ENCODE results near the gene CTAG2. TPM values are rescaled to one million over a fixed set of nuclear protein-coding genes. Genes with fewer than 3 reads are reported as not detected.
A peak's percentile ranks its signal among the peaks of the same experiment; 100 is the strongest.
"Not testable (repeated sequence)": the region's sequence is repeated elsewhere in the genome, so short reads cannot be mapped to it uniquely, and the experiment has no call there.

Gene CTAG2
- total RNA-seq, 1 donor from 2014 or later, result not detected

DNA sequence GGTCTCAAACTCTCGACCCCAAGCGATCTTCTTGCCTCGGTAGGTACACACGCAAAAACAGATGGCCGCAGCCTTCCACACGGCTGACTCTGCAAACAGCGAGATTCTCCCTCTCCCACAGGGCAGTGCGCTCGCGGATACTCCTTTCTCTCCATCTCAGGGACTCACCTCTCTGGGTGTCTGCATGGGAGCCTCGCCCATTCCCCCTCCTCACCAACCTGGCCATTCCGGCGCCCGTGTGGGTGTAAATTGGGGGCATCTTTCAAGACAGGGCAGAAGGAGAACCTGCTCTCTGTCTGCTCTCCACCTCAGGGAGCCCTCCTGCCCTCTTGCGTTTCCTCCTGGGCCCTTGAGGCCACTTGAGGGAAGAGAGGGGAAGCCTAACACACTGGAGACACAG, 4.4 kb downstream of the CTAG2 start:
- no peak for DNase-seq (ENCODE audit: low spot score)

DNA sequence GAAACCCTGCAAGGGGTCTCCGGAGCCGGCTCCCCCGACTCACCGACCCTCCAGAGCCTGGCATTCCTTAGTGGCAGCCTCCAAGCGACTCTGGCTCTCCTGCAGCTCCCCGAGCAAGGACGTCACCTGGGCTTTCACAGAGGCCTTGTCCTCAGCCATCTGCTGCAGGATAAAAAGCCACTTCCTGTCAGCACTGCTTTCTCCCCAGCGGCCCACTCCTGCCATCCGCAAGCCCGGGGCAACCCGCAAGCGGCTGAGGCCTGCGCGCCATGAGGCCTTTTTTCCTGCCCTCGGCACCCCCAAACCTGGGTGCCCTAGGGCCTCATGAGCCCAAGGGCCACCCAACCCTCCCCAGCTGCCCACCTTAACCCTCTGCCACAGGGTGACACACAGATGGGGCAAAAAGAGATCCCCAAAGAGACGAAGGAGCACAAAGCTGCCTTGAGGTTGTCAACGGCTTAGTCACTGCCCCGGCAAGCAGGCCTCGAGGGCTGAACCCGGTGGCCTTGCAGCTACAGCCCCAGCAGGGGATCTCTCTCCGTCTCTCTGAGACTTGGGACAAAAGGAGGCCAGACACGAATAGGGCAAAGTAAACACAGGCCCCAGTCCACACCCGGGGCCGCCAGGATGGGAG, 7.5 kb downstream of the CTAG2 start:
- not testable (repeated sequence) for DNase-seq (ENCODE audit: low spot score)

DNA sequence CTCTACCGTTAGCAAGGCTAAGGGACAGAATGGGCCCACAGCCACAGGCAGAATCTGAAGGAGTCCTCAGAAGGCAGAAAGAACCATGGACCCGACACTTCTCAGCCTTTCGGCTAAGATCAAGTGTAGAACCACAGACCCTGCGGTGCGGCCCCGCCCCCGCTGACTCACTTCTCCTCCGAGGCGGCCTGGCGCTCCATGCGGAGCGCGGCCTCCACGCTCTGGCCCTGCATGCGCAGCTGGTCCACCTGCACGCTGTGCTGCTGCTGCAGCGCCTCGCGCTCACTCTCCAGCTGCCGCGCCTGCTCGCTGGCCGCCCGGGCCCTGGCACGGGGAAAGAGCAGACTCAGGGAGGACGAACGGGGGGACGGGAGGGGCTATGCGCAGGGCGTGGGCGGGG, 9.7 kb downstream of the CTAG2 start:
- DNase-seq (ENCODE audit: low spot score), result not testable (repeated sequence)

DNA sequence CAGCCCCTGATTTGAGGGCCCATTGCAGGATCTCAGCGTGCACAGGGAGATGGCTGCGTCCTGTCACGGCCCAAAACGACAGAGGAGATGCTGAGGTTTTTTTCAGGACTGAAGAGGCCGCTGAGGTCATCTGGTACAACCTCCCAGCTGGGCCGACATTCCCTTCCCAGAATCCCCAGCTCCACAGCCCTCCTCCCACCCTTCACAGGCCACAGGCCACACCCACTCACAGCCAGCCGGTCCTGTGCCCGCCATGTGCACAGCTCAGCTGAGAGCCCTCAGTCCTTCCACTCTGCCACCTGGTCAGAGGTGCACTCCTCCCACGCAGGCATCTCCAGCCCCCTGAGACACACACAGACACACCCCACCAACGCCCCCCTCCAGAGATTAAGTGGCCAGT, 11.6 kb downstream of the CTAG2 start:
- not testable (repeated sequence) for DNase-seq (ENCODE audit: low spot score)

DNA sequence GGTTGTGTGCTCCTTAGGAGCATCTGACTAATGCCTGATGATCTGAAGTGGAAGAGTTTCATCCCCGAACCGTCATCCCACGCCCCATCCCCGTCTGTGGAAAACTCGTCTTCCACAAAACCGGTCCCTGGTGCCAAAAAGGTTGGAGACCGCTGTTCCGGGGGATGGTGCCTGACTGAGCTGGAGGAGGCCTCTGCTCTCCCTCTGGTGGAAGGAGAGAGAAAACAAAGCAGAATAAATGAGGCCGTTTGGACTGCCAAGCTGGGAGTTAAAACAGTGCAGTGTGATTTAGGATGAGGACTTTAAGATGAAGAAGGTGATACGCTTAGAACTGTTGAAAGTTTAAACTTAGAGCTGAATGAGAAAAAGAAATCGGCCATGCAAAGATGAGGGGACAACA, 19.7 kb downstream of the CTAG2 start:
- not testable (repeated sequence) for DNase-seq (ENCODE audit: low spot score)

DNA sequence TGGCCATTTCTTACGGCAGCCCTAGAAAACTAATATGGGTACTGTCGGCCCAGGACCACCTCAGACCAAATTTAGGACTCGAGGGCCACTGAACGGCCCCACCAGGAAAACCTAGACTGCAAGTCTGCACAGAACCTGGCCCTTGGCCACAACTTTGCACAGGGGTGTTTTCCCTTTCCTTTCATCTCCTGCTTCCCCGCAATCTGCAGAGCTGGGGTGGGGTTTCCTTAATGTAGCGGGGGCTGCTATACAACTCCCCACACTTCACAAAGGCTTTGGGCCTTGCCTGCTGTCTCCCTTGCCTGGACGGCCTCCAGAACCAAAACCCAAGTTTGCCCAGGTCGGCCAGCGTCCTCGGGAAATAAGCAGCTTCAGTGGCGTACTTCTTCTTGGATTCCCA, 22.4 kb downstream of the CTAG2 start:
- DNase-seq (ENCODE audit: low spot score), result not testable (repeated sequence)

DNA sequence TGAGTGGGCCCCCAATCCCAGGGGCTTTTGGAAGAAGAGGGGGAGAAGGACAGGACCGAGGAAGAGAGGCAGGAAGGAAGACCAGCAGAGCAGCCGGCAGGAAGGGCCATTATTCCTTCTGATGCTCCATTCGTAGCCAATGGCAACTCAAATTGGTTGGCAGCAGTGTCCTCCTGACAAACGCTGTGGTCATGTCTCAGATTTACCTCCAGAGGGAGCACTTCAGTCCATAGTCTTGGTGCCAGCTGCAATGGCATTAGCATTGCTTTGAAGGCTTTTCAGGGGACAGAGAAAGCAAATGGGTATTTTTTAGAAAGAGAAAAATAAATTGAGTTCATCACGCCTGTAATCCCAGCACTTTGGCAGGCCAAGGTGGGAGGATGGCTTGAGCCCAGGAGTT, 24.4 kb downstream of the CTAG2 start:
- DNase-seq (ENCODE audit: low spot score), result not testable (repeated sequence)

DNA sequence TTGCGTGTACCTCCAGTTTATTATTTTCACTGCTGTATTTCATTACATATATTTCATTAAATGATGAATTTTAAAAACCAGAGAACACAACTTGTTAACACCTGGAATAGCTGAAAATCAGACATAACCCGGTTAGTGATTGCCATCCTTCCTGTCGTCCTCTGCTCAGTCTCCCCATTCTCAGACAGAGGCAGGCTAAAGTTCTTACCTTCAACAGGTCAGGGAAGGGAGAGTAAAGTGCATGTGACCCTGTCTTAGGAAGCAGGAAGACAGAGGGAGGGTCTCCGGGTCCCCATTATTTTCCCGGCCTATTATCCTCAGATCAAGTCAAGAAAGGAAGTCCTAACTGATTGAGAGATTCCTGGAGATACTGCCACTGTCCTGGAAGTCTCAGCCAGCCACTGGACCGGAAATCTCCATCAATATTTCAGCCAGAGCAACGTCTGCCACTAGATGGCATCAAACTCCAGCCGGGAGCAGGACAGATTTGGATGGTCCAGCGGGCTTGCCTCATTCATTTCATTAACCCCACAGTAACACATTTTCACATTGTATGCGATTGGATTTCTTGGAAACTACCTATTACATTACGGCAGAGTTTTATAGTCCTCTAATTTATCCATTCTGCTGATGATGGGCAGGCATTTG, 32.5 kb downstream of the CTAG2 start:
- DNase-seq (ENCODE audit: low spot score), result not testable (repeated sequence)

DNA sequence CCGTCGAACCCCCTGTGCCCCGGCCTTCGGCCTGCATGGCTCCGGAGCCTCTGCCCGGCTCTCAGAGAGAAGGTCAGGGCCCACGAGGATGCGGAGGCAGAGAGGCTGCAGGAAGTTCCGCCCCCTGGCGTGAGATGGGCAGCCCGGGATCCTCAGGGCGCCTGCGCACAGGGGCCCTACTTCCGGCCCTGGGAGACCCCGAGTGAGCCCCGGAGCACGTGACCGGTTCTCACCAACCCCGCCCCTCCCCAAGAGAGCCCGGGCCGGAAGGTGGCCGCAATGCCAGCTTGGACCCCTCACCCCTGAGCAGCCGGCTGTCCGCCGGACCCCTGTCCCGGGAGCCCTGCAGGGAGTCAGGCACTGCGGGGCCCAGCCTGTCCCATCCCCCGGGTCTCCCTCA, 34.2 kb downstream of the CTAG2 start, which contains the start of gene CTAG1B:
CTAG1B (minus strand) TSS at position 101 of the 400 bp plus-strand sequence; CDS start at position 37, 64 bp downstream.
- DNase-seq (ENCODE audit: low spot score), result not testable (repeated sequence)

DNA sequence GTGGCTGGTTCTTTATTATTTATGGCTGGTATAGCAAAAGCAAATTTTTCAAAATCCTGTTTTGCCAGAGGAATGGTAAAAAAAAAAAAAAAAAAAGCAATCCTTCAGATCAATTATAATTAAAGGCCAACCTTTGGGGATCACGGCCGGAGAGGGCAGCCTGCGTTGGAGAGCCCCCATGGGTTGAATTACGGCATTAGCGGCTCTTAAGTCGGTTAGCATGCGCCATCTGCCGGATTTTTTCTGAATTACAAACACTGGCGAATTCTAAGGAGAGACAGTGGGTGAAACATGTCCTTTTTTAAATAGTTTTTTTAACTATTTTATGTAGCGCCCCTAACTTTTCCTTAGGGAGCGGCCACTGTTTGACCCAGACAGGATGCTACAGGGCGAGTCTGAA, 39.8 kb downstream of the CTAG2 start:
- not testable (repeated sequence) for DNase-seq (ENCODE audit: low spot score)

DNA sequence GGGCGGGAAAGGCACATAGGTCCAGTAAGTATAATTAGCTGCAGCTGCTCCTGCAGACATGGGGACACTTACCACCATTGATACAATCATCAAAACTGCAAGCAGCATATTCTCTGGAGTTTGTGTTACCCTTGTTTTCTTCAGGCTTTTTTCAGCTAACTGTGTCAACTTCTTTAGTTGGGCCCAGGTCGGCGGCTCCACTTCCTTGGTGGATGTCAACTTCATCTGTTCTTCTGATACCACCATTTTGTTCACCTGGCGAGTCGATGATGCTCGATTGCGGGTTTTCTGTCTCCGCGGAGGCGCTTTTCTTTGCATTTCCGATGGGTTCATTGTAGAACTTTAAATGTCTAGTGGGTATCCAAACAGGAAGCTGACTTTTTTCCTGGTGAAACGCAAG, 42.2 kb downstream of the CTAG2 start:
- not testable (repeated sequence) for DNase-seq (ENCODE audit: low spot score)

DNA sequence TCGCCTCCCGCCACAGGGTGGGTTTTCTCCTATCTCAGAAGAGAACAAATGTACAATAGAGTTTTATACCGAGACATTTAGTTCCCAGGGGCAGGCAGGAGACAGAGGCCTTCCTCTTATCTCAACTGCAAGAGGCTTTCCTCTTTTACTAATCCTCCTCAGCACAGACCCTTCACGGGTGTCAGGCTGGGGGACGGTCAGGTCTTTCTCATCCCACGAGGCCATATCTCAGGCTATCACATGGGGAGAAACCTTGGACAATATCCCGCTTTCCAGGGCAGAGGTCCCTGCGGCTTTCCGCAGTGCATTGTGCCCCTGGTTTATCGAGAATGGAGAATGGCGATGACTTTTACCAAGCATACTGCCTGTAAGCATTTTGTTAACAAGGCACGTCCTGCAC, 44.6 kb downstream of the CTAG2 start:
- DNase-seq (ENCODE audit: low spot score), result not testable (repeated sequence)

DNA sequence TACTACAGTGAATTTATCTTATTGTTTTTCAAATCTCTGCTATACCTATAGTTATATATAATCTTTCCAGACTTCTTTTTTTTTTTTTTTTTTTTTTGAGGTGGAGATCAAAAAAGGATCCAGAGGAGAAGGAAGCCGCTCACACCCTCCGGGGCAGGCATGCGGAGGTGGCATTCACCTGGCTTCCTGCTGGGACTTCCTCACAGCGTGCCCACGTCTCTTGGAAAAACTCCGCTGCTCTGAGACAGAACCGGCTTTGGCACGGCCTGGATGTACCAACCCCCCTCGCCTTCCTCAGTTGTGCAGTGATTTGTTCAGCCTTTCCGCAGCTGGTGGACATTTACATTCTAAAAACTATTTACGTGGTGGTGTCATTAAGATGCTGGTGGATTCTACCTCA, 45.4 kb downstream of the CTAG2 start:
- not testable (repeated sequence) for DNase-seq (ENCODE audit: low spot score)

DNA sequence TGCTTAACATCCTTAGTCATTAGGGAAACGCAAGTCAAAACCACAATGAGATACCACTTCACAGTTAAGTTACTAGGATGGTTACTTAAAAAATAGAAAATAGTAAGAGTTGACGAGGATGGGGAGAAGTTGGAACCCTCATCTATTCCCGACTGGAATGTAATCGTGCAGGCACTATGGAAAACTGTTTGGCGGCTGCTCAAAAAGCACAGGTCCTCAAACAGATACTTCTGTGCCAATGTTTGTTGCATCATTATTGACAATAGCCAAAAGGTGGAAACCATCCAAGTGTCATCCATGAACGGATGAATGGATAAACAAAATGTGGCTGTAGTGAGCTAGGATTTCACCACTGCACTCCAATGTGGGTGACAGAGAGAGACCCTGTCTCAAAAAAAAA, 46.0 kb downstream of the CTAG2 start:
- DNase-seq (ENCODE audit: low spot score), result no peak

DNA sequence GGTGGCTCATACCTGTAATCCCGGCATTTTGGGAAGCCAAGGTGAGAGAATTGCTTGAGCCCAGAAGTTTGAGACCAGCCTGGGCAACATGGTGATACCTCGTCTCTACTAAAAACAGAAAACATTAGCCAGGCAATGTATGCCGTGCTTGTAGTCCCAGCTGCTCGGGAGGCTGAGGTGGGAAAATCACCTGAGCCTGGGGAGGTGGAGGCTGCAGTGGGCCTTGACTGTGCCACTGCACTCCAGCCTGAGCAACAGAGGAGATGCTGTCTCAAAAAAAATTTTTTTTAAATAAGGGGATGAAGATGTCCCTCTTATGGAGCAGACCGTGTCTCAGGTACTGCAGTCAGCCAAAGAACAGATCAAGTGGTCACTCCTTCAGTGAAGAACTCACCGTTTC, 47.8 kb downstream of the CTAG2 start:
- DNase-seq (ENCODE audit: low spot score), result no peak

DNA sequence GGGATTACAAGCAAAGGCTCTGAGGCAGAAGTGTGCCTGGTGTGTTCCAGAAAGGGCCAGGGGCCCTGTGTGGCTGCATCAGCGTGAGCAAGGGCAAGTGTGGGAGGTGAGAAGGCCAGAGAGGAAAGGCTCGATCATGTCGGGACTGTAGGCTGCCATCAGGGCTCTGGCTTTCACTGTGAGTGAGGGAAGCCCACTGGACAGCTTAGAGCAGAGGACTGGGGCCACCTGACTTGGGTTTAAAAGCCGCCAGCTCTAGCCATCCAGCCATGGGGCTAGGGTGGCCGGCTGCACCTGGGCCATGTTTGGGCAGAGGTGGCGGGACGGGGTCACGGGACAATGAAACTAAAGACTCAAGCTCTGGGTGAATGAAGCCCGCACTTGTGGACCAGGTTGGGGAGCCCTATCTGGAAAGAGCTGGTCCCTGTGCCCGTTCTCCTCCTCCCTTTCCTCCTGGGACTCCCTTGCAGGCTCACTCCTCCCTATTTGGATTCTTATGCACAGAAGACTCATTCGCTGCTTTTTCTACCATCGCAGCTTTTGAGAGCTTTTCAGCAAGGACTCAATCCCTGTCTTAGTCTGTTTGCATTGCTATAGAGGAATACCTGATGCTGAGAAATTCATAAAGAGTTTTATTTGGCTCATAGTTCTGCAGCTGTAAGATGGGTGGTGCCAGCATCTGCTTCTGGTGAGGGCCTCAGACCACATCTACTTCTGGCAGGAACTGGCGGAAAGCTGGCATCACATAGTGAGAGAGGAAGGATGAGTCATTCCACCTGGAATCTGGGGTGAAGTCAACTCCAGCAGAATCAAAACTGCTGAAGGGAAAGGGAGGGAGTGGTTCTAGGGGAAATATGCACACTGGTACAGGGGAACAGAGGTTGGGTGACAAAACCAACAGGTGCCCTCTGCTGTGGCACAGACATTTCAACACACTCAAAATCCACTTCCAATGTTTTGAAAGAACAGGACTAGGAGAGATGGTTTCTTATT, 49.6 kb downstream of the CTAG2 start:
- DNase-seq (ENCODE audit: low spot score), result peak; percentile 56

DNA sequence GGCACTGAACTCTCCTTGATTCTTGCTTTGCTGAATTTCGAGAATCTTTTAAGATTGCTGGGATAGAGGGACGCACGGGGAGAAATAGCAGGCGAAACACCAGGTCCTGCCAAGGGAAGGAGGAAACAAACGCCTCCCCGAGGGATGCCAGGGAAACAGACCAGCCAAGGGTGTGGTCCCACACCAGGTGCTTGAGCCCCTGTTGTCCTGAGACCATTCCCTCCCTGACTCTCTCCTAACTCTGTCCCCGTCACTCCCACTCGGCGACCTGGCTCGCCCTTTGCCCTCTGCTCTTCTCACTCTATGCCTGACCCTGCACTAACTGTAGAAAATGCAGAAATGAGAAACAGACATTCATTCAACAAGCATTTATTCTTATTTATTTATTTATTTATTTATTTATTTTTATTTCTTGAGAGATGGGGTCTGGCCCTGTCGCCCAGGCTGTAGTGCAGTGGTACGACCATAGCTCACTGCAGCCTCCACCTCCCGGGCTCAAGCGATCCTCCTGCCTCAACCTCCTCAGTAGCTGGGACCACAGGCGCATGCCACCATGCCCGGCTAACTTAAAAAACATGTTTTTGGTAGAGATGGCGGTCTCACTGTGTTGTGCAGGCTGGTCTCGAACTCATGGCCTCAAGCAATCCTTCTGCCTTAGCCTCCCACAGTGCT, 50.5 kb downstream of the CTAG2 start:
- DNase-seq (ENCODE audit: low spot score), result no peak

DNA sequence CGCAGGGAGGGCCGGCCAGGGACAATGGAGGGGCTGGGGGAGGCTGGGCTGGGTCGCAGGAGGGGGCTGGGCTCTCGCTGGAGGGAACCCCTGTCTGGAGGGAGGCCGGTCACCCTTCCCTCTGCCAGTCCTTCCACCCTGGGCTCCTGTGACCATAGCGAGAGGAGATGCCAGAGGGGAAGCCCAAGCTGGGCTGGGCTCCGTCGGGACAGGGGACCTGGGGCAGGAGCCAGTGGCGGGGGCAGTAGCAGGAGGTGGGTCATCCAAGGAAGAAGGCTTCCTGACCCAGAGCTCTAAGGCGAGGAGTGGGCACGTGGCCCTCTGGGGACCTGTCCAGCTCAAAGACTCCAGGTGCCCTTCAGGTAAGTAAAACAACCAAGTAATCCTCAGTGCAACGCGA, 51.2 kb downstream of the CTAG2 start:
- DNase-seq (ENCODE audit: low spot score), result no peak
